ENCODE measurements around the gene ARID4B. TPM values are rescaled to one million over a fixed set of nuclear protein-coding genes. Genes with fewer than 3 reads are reported as not detected.
A peak's percentile ranks its signal among the peaks of the same experiment; 100 is the strongest.

Gene ARID4B
- total and polyA plus RNA-seq, 7 donors = 8.1 to 41.7 (median 30.1) TPM

DNA sequence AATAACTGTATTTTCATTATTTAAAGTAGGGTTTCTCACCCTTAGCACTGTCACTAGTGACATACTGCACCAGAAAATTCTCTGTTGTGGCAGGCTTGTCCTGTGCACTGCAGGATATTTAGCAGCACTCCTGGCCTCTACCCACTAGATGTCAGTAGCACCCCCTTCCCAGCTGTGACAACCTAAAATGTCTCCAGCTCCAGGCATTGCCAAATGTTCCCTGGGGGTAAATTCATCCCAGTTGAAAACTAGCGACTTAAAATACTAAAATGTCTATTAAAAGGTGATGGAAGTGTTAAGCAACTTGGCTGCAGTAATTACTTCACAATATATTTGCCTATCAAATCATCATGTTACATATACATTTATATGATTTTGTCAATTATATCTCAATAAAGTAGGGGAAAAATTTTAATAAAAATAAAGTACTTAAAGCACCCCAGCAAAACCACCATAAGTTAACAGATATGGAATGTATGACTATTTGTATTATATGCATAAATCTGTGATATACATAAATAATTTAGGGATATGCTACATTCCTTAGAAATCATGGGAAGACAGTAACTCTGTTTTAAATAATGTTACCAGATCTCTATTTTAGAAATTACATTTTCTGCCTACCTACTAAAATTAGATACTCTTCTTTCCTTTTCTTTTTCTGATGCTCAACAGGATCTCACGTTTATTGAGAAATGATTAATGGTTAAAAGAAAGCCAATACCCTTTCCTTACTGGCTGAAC lies 74.6 kb downstream of the ARID4B start:
- Histone ChIP-seq H3K27ac (no peak overlapping the region), H3K36me3 (peaks cover 0 to 17% (median 3%) of the 10 kb centered on the region in 4 donors), H3K9me3 (no peaks in the 10 kb centered on the region), H3K27me3 (no peaks in the 10 kb centered on the region), H3K4me3 (no peak overlapping the region), H3K4me1 (peaks cover 0 to 10% (median 0%) of the 10 kb centered on the region in 4 donors)
- intact Hi-C loops (cut with DNase I) = loop anchor here (1.0 to 5.0 kb wide), 2 partner anchors 74 to 164 kb away; partner anchors contain the start of genes ARID4B and GGPS1
- no peak for TF ChIP-seq EP300 (IDR thresholded peaks at IDR 0.05)
- peak in 2 of 4 donors; percentile 27 to 45 for TF ChIP-seq POLR2AphosphoS5 (IDR thresholded peaks at IDR 0.05)
- TF ChIP-seq POLR2A (IDR thresholded peaks at IDR 0.05) = no peak
- TF ChIP-seq, protein P1, sequence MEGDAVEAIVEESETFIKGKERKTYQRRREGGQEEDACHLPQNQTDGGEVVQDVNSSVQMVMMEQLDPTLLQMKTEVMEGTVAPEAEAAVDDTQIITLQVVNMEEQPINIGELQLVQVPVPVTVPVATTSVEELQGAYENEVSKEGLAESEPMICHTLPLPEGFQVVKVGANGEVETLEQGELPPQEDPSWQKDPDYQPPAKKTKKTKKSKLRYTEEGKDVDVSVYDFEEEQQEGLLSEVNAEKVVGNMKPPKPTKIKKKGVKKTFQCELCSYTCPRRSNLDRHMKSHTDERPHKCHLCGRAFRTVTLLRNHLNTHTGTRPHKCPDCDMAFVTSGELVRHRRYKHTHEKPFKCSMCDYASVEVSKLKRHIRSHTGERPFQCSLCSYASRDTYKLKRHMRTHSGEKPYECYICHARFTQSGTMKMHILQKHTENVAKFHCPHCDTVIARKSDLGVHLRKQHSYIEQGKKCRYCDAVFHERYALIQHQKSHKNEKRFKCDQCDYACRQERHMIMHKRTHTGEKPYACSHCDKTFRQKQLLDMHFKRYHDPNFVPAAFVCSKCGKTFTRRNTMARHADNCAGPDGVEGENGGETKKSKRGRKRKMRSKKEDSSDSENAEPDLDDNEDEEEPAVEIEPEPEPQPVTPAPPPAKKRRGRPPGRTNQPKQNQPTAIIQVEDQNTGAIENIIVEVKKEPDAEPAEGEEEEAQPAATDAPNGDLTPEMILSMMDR (IDR thresholded peaks at IDR 0.05) = peak; percentile 50 to 83 (median 72)
- peak; percentile 80 for DNase-seq
- 35 to 43% methylated on average over 2 of the region's 2 CpGs for WGBS, 2 donors

GRCh38 chr1:235250430-235250829 lies 77.5 kb downstream of the ARID4B start:
- Histone ChIP-seq H3K4me3 (no peak overlapping the region), H3K27ac (no peak overlapping the region), H3K9me3 (no peaks in the 10 kb centered on the region), H3K36me3 (peaks cover 0 to 31% (median 3%) of the 10 kb centered on the region in 4 donors), H3K27me3 (no peaks in the 10 kb centered on the region), H3K4me1 (peaks cover 0 to 10% (median 0%) of the 10 kb centered on the region in 4 donors)
- TF ChIP-seq, protein P1 (IDR thresholded peaks at IDR 0.05) = no peak
- TF ChIP-seq EP300 (IDR thresholded peaks at IDR 0.05) = no peak
- no peak for DNase-seq
- intact Hi-C loops (cut with DNase I) = loop anchor here (5.0 kb wide), 1 partner anchor 77 kb away; the partner anchor contains the start of genes ARID4B and GGPS1
- 24 to 70% methylated on average over 3 of the region's 3 CpGs for whole genome bisulfite sequencing, 2 donors

GRCh38 chr1:235246022-235246948 lies 81.7 kb downstream of the ARID4B start:
- TF ChIP-seq EP300 (IDR thresholded peaks at IDR 0.05) (no peak), POLR2A (IDR thresholded peaks at IDR 0.05) (no peak), POLR2AphosphoS5 (IDR thresholded peaks at IDR 0.05) (no peak)
- TF ChIP-seq, protein P1 (IDR thresholded peaks at IDR 0.05) = no peak
- intact Hi-C loops (cut with DNase I) = no loop called here
- H3K4me3 ChIP-seq = no peak overlapping the region
- DNase-seq = no peak
- peaks cover 0 to 26% (median 3%) of the 10 kb centered on the region in 4 donors for H3K36me3 ChIP-seq
- H3K27ac ChIP-seq = no peak overlapping the region
- WGBS, 2 donors = 89 to 90% methylated on average over 2 of the region's 2 CpGs
- no peaks in the 10 kb centered on the region for H3K27me3 ChIP-seq
- no peaks in the 10 kb centered on the region for H3K9me3 ChIP-seq
- no peaks in the 10 kb centered on the region for H3K4me1 ChIP-seq

DNA sequence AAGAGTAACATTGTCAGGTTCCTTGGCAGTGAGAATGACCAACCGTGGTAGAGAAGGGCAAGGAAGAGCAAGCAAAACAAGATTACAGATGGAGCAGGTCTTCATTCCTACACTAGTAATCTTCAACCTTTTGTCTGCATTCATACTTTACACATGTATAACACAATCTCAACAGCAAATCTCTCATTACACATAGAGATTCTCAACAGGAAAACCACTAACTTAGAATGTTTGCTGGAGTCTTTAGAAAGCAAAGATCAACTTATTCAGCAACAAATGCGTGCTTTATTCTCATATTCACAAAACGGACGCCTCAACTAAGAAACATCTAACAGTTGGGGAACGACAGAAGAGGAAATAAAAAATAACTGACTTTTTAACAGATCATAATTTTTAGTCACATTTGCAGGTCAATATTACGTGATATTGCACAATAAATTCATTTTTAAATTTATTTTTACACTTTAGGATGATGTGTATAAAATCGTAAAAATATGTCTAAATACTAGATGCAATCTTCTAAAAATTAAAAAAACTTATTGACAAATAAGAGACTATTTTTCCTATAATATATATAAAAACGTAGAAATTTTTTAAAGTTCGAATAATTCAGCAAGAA lies 82.9 kb downstream of the ARID4B start:
- intact Hi-C loops (cut with DNase I) = no loop called here

More for the DNA sequence above, 82.9 kb downstream of the ARID4B start:
- H3K4me3 ChIP-seq = no peak overlapping the region
- no peaks in the 10 kb centered on the region for H3K9me3 ChIP-seq
- no peak for DNase-seq
- H3K36me3 ChIP-seq = peaks cover 0 to 28% (median 3%) of the 10 kb centered on the region in 4 donors
- TF ChIP-seq, protein P1 (IDR thresholded peaks at IDR 0.05) = no peak
- no peak for TF ChIP-seq EP300 (IDR thresholded peaks at IDR 0.05)
- TF ChIP-seq POLR2A (IDR thresholded peaks at IDR 0.05) = no peak
- no peak for TF ChIP-seq POLR2AphosphoS5 (IDR thresholded peaks at IDR 0.05)
- no peaks in the 10 kb centered on the region for H3K27me3 ChIP-seq
- no peaks in the 10 kb centered on the region for H3K4me1 ChIP-seq
- H3K27ac ChIP-seq = no peak overlapping the region
- 77 to 91% methylated on average over 9 of the region's 9 CpGs for WGBS, 2 donors

All from sigmoid colon (tissue), 7 donors.